NCI-H524 (cell line): ENCODE results near the gene SLC1A7.

ENCODE experiments used
- DNase-seq, 2 experiments: peaks; one replicate each; lab custom pipeline; 2025; lab: John Stamatoyannopoulos, UW

Gene SLC1A7

DNA sequence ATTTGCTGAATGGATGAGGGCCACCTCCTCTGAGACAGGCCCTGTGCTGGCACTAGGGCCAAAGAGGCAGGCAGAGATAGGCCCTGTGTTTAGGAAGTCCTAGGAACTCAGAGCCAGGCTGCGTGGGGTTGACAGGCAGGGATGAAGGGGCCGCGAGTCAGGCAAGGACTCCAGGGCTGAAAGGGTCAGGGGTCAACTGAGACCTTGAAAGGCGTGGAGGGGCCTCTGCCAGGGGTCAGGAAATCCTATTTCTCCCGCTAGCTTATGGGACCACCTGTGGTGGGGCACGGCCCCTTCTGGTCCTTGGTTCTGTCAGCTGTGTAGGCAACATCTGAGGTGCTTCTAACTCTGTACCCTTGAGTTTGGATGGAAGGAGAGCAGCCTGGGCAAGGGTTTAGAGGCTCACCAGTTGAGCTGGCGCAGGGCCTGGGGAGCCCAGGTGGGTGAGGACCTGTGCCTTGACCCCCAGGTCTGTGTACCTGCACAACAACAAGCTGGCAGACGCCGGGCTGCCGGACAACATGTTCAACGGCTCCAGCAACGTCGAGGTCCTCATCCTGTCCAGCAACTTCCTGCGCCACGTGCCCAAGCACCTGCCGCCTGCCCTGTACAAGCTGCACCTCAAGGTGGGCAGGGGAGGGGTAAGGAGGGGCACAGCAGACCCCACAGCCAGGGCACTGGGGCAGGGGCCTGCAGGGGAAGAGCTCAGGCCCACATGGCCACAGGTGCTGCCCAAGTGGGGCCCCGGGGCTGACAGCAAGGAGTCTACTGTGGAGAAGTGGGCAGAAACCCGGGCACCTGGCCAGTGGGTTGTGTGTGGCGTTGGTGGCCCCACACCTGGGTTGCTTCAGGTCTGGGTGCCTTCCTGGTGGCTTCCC is 65.5 kb downstream of the SLC1A7 start:
- no peak for DNase-seq

DNA sequence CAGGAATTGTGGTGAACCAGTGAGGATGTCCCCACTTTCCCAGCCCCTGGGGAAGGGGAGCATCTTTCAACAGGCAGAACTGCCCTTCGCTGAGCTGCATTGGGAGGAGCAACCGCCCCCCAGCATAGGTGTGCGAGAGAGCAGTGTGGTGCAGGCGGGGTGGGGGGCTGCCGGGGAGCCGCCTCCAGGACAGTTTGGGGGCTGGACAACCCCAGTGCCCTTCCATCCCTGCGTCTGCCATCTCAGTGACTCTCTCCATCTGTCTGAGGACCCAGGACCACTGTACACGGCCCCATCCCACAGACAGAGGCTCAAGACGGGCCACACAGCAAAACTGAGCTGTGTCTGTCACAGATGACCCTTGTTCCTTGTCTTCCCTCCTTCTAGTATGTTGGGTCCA is 66.3 kb downstream of the SLC1A7 start:
- DNase-seq, result no peak

DNA sequence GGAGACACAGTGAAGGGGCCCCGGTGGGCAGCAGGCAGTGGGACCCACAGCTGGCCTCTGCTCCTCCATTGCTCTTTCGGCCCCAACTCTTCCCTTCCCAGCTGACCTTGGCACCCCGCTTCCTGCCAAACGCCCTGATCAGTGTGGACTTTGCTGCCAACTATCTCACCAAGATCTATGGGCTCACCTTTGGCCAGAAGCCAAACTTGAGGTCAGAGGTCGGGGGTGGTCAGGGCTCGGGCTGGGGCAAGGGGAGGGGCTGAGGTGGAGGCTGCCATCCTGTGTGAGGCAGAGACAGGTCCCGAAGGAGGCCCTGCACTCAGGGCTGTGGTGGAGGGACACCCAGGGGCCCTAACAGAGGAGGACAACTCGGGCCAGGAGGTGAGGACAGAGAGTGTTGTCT is 66.7 kb downstream of the SLC1A7 start:
- no peak for DNase-seq

DNA sequence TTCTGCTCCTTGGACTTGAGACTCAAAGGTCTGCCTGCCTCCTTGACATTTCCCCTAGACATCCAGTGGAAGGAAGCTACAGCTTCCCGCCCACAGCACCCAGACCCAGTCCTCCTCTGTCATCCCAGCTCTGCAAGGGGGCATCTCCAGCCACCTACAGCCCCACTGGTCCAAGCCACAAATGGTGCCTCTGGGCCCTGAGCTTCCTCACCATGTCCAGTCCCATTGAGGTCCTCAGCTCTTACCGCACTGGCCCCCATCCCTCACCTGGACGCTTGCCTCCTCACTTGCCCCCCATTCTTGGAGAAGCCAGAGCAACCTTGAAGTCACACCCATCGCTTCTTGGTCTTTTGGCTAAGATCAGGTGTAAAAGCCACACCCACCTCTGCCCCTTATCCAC is 67.2 kb downstream of the SLC1A7 start:
- DNase-seq, result no peak

GRCh38 chr1:53074313-53075154 is 67.9 kb downstream of the SLC1A7 start:
- no peak for DNase-seq

DNA sequence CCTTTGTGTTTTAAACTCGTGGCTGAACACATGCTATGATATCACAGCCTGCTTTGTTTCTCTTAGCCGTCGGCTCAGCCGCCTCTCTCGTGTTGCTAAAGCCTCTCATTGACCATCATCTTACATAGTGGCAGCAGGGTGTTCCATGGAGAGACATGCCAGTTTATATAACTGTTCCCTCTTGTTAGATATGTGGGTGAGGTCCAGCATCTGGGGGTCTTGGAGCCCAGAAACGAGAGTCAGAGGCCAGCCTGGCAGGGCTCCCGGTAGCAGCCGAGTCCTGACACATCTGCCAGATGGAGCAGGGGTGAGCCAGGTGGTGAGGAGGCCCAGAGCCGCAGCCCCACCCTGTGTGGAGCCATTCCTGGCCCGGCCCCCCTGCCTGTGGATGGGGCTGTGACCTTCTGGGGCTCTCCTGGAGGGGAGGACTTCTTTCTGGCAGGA is 68.5 kb downstream of the SLC1A7 start:
- peak; percentile 68 to 85 for DNase-seq

DNA sequence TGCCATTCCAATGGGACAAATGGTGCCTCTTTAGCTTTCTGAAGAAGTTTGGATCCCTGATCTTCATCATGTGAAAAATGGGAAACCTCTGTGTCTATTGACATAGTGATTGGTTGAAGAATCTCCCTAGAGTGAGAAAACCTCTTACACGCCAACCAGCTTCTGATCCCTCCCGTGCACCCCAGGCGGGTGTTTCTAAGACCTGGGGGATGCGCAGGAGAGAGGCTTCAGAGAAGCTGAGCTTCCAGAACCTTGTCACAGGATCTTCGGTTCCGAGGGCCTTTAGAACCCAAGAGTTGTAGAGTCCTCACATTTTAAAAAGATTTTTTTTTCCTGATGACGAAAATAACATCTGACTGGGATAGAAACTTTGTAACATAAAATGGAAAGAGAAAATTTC is 69.2 kb downstream of the SLC1A7 start:
- peak in 1 of 2 experiments; percentile 6 for DNase-seq

DNA sequence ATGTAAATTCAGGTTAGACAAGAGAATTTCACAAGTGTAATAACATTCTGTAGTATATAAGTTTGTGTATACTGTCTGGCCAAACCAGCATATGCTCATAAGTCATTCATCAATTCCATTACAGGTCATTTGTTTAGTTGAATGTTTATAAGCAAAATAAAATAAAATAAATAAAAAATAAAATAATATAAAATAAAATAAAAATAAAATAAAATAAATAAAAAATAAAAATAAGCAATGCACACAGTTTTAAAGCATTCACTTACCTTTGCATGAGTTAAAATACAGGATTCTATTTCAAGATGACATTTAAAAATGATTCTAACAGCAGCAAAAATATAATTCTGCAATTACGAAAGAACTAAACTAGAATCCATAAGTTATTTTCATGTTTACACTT is 70.5 kb downstream of the SLC1A7 start:
- no peak for DNase-seq

DNA sequence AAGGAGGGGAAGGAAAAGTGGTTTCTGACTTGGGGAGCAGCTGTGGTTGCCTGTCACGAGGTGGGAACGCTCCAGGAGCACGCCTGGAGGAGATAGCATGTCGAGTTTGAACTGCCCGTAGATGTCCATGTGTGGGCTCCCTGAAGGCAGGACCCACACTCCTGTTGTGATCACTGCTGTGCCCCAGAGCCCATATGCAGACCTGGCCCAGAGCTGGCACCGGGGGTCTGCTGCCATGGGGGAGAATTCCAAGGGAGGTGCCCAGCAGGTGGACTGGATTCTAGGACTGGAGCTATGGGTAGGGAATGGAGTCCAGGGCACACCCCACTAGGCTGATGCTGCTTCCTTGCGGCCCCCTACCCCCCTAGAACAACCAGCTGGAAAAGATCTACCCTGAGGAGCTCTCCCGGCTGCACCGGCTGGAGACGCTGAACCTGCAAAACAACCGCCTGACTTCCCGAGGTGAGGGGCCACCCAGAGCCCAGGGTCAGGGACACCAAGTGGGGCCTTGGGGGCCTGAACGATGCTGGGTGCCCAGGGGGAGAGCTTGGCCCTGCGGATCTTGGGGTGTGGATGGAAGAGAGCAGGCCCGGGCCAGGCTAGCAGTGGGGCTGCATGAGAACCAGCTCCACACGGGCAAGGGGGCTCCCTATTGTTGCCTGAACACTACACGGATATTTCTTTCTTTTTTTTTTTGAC is 71.1 kb downstream of the SLC1A7 start:
- DNase-seq, result no peak

DNA sequence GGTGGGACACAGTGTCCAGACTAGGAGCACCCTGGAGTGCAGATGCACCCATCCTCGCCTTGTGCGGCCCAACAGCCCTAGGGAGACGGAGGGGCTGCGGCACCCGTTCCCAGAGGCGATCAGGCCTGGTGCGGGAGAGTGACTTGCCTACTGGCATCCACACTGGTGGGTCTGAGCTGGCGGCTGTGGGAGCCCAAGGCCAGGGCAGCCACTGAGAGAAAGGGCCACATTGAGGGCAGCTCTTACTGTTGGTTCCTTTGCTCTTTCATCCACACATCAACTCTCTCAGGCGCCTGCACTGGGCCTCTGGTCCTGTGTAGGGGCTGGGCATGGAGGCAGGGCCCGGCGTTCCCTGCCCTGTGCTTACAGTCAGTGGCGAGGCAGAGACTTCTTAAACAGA is 71.8 kb downstream of the SLC1A7 start:
- no peak for DNase-seq

DNA sequence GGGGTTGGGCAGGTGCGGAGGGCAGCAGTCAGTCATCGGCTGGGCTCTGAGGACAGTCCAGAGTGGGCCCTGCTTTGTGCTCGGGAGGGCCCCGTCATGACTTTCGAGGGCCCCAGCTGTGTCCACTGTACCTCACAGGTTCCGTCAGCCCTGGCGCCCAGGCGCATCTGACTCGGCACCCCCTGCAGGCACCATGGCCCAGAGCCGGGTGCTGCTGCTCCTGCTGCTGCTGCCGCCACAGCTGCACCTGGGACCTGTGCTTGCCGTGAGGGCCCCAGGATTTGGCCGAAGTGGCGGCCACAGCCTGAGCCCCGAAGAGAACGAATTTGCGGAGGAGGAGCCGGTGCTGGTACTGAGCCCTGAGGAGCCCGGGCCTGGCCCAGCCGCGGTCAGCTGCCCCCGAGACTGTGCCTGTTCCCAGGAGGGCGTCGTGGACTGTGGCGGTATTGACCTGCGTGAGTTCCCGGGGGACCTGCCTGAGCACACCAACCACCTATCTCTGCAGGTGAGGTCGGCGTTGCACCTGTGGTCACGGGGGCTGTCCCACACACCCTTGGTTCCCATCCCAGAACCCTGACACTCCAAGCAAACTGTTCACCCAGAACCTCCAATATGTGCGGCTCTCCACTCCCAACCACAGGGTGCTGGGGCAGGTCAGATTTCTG is 72.6 kb downstream of the SLC1A7 start:
- no peak for DNase-seq

GRCh38 chr1:53069265-53069662 is 73.2 kb downstream of the SLC1A7 start:
- DNase-seq, result no peak

- no peak for DNase-seq
These were observed 73.9 kb downstream of the SLC1A7 start for GRCh38 chr1:53068314-53069099.

DNA sequence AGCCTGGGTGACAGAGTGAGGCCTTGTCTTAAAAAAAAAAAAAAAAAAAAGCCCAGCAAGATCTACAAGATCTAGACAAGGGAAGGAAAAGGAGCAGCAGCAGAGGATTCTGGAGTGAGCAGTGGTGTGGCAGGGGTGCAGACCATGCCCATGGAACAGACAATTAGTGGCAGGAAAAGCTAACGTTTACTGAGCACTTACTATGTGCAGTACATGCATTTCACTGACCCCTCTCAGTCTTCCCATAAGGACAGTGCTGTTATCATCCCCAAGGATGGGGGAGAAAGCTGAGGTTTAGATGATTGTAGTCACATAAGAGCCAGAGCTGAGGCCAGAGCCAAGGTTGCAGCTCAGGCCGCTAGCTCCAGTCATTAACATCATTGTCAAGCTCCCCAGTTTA is 74.6 kb downstream of the SLC1A7 start:
- DNase-seq, result no peak

DNA sequence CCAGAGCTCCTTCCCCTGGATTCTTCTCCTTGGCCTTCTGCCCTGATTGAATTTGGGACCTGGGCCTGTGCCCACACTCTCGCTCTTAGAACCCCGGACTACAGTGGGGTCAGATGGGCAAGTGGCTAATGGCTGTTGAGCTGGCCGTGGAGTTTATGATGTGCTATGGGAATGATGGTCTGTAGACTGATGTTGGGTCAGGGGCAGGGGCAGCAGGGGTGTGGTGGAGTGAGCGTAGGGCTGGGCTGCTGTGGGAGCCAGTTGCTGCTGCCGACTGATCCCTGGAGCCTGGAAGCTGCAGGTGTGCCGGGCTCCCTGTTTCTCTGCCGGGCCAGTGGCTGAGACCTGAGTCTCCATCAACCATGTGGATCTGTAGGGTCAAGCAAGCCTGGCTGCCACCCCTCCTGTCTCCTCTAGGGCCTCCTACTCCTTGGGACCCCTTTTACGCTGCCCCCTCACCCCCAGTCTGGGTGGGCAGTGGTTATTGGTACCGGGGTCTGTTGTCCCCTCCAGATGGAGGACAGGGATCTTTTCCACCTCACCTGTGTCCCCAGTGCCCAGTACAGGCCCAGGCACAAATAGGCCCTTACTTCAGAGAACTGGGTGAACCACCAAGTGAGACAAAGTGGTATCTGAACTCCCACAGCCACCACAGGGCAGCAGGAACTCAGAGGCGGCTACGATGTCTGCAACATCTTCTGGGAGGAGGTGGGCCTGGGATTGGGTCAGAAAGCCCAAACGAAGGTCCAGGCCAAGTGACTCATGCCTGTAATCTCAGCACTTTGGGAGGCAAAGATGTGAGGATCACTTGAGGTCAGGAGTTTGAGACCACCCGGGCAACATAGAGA is 75.3 kb downstream of the SLC1A7 start:
- no peak for DNase-seq

- no peak for DNase-seq
These were observed 76.0 kb downstream of the SLC1A7 start for GRCh38 chr1:53066488-53066887.

DNA sequence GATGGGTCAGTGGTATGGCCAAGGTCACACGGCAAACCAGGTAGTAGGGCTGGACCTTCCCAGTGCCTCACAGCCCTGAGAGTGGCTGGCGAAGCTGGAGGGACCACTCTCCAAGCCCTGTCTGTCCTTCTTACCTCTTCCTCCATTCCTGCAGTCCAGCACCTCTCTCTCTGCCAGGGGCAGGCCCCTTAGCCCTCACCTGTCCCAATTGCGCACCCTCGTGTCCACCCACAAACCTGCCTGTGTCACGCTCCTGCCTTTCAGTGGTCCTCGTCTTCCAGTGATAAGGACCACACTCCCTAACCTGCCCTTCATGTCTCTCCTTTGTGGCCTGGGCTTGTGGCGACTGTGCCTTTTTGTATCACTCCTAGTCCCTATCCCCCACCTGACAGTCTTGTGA is 77.0 kb downstream of the SLC1A7 start:
- DNase-seq, result no peak

DNA sequence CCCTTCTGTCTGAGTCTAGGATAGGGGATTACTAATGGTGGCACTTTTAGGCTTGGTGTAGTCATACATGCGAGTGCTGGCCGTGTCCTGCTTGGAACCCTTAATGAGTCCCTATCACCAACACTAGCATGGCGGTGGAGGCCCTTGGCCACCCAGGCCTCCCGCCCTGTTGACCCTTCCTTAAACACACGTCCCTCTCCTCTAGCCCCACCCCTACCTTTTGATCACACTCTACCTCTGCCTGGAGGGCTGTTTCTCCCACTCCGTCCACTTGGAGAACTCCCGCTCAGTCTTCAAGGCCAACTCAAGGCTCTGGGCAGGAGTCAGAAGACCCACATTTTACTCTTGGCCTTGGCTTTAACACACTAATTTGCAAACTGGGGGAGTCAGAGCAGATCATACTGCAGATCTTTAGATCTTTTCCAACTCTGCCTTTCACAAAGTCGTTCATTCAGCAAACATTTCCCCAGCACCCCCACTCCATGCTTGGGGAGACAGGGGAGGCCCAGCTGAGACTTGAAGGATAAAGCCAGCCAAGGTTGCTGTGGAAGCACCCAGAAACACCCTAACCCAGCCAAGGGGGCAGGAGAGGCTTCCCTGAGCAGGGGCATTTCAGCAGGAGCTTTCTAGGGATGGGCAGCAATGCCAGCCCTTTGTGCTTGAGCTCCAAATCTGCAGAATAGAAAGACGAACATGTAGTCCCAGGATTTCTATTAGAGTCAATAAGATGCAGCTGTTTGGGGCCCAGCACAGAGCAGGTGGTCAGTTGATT is 78.5 kb downstream of the SLC1A7 start:
- no peak for DNase-seq
